NB4 (cell line): Measurements from ENCODE around the gene VRK3.

Experiments used
- POLR2A ChIP-seq: IDR thresholded peaks from 2 replicates; pipeline ENCODE4 v1.6.1; 2011; ENCODE audit warnings: mild to moderate bottlenecking; ENCODE audit not compliant: insufficient read length; ENCODE audit errors: extremely low read depth
- TF ChIP-seq, protein P1 (sequence below): IDR thresholded peaks from one replicate; pipeline ENCODE4 v1.5.1; 2012; ENCODE audit warnings: low read depth, low read length
- TF ChIP-seq, protein P2 (sequence below): IDR thresholded peaks from 2 replicates; pipeline ENCODE4 v1.6.1; 2011; ENCODE audit warnings: low read depth, low read length

DNA sequence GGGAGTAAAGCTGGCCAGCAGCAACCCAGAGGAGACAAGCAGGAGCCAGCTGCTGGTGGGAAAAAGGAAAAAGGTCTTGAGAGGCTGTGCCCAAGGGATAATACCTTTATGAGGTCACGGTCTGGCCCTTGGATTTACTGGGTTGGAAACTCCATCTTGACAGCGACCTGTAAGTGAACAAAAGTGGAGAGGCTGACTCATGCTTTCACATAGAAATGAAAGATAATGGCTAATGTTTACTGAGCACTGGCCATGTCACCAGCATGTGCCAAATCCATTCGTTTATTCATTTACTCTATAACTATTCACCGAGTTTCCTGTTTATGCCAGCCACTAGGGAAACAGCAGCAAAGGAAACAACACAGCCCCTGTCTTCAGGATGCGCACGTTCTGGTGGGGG, 4.7 kb downstream of the VRK3 start:
- TF ChIP-seq, protein P1, sequence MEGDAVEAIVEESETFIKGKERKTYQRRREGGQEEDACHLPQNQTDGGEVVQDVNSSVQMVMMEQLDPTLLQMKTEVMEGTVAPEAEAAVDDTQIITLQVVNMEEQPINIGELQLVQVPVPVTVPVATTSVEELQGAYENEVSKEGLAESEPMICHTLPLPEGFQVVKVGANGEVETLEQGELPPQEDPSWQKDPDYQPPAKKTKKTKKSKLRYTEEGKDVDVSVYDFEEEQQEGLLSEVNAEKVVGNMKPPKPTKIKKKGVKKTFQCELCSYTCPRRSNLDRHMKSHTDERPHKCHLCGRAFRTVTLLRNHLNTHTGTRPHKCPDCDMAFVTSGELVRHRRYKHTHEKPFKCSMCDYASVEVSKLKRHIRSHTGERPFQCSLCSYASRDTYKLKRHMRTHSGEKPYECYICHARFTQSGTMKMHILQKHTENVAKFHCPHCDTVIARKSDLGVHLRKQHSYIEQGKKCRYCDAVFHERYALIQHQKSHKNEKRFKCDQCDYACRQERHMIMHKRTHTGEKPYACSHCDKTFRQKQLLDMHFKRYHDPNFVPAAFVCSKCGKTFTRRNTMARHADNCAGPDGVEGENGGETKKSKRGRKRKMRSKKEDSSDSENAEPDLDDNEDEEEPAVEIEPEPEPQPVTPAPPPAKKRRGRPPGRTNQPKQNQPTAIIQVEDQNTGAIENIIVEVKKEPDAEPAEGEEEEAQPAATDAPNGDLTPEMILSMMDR = no peak
- no peak for TF ChIP-seq POLR2A
- TF ChIP-seq, protein P2, sequence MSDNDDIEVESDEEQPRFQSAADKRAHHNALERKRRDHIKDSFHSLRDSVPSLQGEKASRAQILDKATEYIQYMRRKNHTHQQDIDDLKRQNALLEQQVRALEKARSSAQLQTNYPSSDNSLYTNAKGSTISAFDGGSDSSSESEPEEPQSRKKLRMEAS = no peak
